HG03521 (cell line): Measurements from ENCODE around the gene TOX2.

Experiments
- ATAC-seq: cut with Tn5 transposase; IDR thresholded peaks from one replicate; pipeline ENCODE4 v1.9.1; 2021; ENCODE audit warnings: mild to moderate bottlenecking, moderate library complexity; ENCODE audit not compliant: unreplicated experiment

TOX2 gene

DNA sequence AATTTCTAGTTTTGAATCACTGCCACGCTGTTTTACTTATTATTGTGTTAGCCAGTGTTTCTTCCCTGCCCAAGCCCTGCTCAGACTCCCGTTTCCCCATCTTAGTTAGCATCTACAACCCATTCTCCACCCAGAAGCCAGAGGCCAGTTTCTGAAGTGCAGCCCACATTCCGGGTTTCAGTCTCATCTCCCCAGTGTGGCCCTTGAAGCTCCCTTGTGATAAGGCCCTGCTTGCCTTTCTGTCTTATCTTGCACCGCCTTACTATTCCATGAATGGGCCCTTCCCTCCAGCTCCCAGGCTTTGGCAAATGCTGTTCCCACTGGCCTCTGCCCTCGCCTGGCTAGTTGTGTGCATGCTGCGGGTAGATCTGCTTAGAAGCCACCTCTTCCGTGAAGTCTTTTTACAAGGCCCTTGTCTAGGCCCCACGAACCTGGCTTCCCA, 41.1 kb downstream of the TOX2 start:
- no peak for ATAC-seq

DNA sequence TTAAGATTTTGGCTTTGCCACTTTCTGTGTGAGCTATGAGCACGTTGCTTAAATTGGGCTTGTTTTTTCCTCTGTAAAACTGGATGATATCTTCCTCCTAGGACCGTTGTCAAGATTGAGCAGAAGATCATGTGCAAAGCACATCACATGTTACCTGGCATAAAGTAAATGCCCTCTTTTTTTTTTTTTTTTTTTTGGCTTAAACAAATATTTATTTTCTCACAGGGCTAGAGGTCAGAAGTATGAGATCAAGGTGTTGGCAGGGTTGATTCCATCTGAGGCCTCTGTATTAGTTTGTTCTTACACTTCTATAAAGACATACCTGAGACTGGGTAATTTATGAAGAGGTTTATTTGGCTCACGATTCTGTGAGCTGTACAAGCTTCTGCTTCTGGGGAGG, 42.7 kb downstream of the TOX2 start:
- ATAC-seq, result no peak

DNA sequence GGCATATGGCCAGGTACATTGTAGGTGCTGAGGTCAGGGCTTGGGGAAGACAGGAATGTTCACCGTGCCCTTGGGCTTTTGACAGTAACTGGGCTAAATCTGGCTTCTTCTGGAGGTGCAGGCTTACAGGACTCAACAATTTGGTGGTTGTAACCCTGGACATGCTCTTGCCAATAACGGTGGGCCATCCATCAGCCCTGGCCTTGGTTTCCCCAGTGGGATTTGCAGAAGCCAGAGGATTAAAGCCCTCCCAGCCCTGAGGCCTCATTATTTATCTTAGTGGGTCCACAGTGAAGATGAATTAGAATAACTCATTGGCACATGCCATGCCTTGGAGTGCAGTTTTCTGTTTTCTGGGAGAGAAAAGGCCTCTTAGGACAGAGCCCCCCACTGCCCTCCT, 44.0 kb downstream of the TOX2 start:
- no peak for ATAC-seq

DNA sequence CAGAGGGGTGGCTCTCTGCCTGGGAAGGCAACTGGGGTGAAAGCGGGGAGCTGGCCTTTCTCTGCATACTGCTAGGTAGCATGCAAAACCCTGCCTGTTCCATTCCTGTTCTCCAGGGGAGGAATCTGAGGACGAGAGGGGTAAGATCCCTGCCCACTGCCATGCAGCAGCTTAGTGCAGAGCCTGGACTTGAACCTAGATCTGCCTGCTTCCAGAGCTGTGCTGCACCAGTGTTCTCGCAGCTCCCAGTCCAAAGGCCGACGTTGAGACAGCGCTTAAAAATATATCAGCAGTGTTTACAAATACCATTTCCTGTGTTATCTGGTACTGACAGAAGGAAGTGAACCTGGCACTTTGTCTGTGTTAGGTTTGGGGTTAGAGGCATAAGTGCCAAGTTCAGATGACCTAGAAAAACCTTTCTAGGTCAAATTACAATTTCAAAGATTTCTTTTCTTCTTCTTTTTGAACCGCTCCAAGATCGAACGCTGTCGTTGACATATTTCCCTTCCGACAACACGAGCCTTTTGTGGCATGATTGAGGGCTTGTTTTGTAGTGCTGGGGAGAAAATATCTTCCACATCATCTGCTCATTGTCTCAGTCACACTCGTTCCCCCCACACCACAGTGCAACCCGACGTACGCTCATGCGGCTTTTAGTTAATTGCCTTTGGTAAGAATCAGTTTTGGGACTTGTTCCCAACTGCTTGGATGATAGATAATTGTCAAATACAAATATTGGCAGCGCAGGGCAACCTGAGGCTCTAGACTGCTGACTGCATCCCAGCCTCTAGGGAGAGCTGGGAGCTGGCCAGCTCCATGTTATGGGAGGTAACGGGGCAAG, 44.6 kb downstream of the TOX2 start:
- no peak for ATAC-seq

DNA sequence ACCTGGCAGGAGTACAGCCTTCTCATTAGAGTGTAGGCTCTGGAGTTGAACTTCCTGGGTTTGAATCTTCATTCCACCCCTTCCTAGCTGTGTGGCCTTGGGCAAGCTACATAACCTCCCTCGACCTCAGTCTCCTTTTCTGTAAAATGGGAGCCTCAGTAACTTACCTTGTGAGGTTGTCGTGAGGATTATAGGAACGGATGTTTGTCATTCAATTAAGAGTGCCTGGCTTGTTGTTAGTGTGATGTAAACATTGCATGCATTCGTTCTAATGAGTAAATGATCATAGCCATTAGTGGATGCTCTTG, 45.2 kb downstream of the TOX2 start:
- ATAC-seq, result no peak

DNA sequence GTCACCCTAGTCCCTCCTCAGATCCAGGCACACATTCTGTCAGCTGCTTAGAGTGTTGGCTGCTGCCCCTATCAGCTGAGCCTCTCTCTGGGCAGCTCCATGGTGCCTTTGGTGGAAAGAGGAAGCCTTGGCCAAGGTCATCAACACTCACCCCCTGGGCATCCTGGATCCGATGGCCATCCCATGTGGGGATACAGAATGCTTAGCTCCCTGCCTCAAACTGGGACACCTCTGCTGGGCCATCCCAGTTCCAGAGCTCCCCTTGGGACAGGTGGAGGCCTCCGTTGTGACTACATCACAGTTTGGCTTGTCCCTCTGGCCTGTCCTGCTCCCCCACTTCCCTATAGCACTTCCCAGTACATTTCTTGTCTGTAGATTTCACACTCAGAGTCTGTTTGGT, 45.6 kb downstream of the TOX2 start:
- no peak for ATAC-seq

DNA sequence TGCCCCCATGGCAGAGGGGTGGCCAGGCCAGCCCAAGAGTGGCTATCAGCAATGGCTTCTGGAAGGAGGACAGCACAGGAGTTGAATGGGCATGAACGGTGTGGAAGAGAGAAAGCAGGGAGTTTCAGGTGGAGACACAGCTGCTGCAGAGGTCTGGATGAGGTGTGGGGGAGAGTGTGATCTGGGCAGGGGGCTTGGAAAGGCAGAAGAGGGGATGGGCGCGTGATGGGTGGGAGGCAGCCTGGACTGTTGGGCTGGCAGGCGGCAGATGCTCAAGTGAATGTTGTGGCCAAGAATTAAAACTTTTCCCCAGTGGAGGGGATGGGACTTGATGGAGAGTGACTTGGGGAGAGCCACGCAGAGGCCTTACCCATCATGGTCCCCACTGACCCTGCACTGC, 46.5 kb downstream of the TOX2 start:
- no peak for ATAC-seq

DNA sequence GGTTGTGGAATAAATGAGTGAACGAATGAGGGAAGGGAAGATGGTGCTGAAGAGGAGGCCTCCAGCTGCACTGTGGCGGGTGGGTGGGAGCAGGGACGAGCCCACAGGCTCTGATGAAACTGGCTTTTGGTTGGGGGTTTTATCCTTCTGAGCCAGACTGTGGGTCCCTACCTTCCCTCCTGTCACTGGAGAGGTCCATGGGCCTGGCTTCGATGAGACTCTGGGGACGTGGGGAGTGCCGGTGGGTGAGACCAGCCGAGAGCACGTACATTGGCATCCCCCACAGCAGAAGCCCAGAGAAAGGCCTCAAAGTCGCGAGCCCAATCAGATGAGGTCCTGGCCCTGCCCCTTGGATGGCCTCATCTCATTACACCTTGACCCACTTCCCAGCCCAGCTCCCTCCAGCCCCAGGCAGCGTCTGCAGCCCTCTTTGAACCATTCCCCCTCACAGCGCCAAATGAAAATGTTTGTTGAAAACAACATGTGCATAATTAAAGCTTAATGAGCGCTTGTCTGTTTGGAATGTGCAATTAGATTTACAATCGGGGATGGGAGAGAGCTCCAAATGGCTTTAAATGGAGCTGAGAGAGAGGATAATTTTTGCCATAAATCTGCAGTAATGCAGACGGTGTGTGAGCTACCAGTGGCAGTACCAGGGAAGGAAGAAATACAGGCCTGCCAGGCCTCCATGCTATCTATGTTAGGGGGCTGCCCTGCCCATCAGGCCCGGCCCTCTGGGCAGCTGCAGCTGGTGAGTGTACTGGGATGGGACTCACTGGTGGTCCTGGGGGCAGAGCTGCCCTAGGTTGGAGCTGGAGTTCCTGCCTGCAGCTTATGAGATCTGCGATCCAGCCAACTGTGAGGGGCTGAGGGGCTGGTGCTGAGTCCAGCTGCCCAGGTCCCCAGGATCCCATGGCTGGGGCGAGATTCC, 47.2 kb downstream of the TOX2 start:
- no peak for ATAC-seq

DNA sequence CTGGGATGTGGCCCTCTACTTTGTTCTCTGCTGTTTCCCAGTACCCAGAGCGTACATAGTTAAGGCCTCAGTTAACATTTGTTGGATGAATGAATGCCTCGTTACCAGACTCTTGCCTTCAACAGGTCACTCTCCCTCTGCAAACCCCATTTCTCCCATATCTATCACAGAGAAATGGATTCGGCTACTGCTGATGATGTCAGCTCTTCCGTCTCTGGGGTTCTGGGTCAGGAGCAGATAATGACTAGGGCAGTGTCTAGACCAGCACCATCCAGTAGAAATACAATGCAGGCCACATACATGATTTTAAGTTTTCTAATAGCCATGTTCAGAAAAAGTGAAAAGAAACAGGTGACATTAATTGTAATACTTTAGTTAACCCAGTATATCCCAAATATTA, 47.9 kb downstream of the TOX2 start:
- no peak for ATAC-seq

DNA sequence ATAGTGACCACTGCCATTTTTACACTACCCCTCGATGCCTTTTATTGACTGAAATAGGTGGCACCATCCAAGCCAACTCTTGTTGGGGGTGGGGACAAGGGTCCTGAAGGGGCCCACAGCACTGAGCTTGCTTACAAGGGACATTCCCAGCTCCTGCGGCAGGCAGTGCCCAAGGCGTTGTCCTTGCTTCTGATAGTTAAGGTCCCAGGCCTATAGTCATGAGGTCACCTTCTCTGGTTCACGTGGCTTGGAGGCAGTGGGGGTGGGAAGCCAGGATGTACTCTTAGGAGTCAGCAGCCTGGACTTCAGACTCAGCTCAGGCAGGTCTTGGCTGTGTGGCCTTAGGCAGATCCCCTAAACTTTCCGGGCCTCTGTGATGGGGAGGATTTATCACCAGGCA, 48.6 kb downstream of the TOX2 start:
- ATAC-seq, result no peak

DNA sequence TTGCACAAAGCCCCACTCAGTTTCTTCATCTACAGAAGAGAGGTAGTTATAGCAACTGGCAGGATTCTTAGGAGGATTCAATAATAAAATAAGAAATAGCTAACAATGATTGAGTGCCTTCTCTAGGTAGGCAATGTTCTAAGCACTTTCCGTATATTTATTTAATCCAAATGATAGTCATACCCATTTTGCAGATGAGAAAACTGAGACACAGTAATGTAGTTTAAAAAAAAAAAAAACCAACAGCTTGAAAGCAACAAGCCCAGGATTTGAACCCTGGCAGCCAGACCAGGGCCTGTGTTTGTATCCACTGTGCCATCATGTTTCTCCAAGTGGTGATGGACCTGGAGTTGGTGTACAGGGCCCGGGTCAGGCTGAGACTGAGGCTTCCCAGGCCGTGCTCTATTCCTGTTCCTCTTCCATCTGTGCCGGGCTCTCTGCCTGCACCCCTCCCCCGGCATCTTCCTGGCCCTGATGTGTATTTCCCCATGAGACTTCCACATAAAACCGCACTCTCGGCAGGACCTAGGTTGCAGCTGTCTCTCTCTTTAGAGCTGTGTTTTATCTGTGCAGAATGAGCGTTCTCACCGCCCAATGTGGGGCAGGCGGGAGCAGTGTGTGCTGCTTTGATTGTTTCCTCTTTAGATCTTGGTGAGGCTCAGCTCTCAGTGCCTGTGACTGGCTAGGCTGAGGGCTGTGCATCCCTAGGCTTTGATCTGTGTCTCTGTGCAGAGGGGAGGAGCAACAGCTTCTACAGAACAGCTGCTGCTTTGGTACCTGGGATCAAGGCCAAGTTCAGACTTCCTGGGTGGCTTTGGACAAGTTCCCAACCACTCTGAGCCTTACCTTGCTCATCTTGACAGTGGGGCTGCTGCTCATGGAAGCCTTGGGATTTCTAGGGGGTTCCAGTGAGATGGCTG, 49.5 kb downstream of the TOX2 start:
- no peak for ATAC-seq

DNA sequence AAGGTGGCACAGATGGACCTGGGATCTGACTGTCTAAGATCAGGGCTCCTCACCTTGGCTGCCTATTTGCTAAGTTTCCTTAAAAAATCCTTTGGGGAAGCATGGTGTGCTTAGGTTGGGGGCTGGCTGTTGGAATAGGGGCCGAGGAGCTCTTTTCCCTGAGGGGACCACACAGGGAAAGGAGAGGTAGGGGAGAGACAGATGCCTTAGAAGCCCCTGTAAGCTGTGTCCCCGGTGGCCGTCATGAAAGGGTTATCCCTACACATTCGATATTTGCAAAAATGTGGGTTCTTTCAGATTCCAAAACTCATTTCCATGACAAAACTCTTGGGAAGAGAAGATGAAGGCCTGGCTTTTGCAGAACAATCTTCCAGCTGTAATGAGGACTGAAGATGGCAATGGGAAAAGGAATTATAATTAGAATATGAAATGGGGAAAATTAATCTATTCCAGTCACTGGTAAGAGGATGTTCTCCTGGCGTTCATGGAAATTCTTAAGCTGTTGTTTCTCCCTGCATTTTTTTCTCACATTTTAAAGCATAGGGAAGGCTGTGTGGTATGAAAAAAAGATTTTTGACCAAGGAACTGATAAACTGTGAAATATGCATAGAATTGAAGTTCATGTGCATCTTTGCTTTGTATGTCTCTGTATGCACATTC, 53.8 kb downstream of the TOX2 start:
- no peak for ATAC-seq

DNA sequence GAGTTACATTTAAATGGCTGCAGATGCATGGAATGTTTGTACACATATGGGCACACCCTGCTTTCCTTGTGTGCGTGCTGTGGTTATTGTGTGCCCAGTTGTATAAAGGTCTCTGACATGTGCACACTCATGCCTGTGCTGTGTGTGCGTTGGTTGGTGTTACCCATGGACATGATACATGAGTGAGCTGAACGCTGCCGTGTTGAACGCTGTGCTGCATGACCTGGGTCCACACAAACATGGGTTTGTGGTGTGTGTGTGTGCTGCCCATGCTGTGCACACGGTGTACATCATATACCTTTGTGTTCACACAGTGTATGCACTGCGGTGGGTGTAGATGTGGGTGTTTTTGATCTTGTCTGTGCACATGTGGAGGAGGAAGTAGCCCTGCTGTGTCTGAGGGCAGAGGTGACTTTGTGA, 54.4 kb downstream of the TOX2 start:
- ATAC-seq, result no peak

DNA sequence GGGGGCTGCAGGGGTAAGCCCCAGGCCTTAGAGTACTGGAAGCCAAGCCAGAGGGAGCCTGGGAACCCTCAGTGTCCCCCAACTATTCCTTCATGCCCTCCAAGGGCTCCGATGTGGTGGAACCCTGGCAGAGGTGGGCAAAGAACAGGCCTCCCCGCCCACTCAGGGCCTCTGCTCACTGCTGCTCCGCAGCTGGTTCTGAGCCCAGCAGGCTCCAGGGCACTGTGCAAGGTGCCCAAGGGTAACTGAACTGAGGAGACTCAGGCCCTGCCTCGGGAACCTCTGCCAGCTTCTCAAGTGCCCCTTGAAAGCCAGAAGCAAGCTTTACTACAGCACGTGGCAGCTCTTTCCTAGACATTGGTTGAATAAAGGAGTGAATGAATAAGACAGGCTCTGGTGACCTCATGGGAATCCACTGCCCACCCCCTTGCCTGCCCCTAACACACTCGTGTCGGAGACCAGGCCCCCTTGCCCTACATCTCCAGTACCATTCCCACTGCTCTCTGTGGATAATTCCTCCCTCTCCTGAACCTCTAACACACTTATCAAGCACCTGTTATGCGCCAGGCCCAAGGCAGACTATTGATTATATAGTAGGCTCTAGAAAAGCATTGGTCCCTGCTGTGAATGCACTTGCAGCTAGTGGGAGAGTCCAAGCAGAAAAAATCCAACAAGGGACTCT, 55.0 kb downstream of the TOX2 start:
- ATAC-seq, result no peak

DNA sequence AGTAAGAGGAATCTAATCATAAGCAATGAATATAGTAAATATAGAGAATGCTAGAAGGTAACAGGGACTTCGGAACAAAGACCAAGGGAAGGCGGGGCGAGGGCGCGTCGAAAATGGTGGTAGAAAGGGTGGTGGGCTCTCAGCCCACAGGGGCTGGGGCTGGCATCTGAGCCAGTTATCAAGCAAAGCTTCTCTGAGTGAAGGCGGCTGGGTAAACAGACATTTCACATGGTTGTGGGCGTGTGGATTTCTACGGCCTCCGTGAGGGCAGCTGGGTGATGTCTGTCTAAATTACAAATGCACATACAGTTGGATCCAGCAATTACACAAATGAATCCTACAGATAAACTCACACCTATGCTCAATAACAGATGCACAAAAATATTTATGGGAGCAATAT, 56.6 kb downstream of the TOX2 start:
- no peak for ATAC-seq

DNA sequence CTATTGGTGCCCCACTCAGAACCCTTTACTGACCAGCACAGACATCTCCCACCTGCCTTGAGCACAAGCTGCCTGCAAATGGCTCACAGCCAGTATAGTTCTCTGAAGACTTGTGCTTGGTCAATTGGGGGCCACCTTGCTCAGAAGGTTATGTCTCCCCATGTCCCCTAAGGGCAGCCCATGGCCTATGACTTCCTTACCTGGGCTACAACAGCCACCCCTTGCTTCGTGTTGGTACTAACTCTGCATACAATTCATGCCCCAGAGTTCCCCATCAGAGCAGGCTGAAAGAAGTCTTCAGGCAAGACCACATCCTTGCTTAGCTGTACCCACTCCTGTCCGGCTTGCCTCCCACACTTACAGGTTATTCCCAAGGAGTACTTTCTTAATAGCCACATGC, 57.4 kb downstream of the TOX2 start:
- no peak for ATAC-seq

DNA sequence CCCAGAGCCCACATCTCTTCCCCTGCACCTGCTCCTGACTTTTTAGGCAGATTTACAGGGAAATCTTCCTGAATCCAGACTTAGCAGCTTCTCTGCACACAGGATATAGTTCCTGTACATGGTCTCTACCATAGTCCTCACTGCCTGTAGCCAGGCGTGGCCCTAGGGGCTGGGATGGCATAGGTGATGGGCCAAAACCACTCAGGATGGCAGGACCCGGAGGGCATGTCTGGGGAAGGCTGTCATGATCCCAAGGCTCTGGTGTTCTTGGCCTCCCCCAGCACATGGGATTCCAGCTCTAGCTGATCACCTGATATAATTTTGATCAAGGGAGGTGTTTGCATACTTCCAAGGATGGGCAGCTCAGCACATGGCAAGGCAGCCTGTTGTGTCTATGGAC, 58.0 kb downstream of the TOX2 start:
- no peak for ATAC-seq

DNA sequence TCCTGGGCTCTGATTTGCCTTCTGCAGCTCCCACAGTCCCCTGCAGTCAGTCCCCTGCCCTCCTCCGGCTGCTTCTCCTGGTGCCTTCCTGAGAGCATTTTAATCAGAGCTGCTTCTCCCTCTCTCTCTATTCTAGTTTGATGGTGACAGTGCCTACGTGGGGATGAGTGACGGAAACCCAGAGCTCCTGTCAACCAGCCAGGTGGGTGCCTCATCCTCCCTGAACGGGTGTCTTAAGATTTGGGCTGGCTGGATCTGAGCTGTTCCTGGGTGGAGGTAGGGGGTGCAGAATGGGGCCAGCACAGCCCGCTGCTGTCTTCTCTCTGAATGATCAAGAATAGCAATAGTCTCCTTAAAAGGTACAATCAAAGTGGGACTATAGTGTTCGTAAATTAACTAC, 58.6 kb downstream of the TOX2 start:
- ATAC-seq, result no peak

DNA sequence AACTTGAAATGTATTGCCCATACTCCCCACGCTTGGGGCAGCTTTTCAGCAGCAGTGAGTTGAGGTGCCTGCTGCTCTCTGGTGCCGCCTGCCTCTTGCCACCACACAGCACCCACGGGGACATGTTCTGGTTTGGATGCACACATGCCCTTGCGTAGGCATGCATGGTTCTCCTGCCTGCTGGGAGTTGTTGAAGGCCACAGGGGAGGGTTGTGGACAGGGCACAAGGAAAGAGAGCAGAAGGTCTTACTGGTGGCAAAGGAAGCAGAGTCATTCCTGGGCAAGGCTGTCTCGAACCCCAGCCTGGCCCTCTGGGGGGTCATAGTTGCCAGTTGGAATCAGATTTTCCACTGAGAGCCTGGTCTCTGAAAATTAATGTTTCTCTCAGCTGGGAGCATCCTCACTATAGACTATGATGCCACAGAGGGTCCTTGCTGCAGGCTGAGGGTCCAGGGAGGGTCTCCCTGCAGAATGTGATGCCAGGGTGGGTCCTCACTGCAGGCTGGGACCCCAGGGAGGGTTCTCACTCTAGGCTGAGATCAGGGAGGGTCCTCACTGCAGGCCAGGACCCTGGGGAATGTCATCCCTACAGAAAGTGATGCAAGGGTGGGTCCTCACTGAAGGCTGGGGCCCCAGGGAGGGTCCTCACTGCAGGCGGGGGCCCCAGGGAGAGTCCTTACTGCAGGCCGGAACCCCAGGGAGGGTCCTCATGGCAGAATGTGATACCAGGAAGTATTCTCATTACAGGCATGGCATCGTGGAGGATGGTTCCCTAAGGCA, 59.2 kb downstream of the TOX2 start:
- no peak for ATAC-seq
